ENCODE measurements around the gene RGMA.

DNA sequence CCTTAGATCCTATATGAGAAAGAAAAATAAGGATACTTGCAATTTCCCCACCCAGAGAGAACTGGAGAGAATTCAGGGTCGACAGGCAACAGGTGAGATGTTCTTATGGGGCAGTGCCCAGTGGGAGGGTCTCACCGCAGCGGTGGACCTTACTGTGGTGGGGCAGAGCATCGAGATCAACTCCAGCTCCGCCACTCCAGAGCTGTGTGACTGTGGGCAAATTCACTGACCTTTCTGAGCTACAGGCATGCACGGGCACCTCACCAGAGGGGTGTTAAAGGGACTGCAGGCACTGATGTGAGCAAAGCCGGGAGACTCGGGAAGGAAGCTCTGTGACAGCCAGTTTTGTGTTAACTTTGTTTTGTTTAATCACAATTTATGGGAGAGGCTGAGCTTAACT, 30.9 kb downstream of the RGMA start:
- TF ChIP-seq, protein P1, sequence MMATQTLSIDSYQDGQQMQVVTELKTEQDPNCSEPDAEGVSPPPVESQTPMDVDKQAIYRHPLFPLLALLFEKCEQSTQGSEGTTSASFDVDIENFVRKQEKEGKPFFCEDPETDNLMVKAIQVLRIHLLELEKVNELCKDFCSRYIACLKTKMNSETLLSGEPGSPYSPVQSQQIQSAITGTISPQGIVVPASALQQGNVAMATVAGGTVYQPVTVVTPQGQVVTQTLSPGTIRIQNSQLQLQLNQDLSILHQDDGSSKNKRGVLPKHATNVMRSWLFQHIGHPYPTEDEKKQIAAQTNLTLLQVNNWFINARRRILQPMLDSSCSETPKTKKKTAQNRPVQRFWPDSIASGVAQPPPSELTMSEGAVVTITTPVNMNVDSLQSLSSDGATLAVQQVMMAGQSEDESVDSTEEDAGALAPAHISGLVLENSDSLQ (IDR thresholded peaks at IDR 0.05): no peak
- TF ChIP-seq FOXK2 (IDR thresholded peaks at IDR 0.05): no peak
- no peak for TF ChIP-seq SUZ12 (IDR thresholded peaks at IDR 0.05)

Data from HEK293T (cell line).